HG02571 (cell line): Measurements from ENCODE around the gene CHRM1.

Experiments
- ATAC-seq: cut with Tn5 transposase; IDR thresholded peaks from one replicate; pipeline ENCODE4 v1.9.1; 2021; ENCODE audit warnings: mild to moderate bottlenecking, moderate library complexity; ENCODE audit not compliant: unreplicated experiment

CHRM1 gene

DNA sequence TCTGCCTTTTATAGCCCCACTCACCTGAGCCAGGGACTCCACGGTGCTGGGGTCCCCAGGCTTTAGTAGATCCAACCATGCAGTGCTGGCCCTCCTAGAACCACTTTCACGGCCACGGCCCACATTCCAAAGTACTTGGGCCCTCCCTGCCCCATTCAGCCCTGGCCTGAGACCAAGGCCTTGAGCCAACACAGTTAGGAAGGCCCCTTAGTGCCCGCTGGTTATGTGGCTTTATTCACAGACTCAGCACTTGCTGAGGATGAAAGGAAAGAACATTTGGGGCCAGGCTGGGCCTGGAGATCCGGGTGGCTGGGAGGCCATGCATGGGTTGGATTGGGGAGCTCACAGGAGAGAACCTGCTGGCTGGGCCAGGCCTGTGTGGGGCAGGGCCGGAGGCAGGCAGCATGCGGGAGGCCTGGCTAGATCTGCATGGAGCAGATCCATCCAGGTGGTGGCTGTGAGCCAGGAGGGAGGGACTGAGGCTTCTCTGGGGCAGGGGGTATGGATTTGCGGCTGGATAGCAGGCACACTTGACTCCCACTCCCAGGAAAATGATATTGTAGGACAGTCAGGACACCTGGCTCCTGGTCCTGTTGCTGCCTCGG, 12.6 kb downstream of the CHRM1 start:
- ATAC-seq, result no peak

- ATAC-seq, result no peak
Observed at GRCh38 chr11:62905927-62906531, 15.1 kb downstream of the CHRM1 start.

- no peak for ATAC-seq
Observed at GRCh38 chr11:62905296-62905695, 15.9 kb downstream of the CHRM1 start.

GRCh38 chr11:62902932-62903331, 18.2 kb downstream of the CHRM1 start:
- ATAC-seq, result no peak

DNA sequence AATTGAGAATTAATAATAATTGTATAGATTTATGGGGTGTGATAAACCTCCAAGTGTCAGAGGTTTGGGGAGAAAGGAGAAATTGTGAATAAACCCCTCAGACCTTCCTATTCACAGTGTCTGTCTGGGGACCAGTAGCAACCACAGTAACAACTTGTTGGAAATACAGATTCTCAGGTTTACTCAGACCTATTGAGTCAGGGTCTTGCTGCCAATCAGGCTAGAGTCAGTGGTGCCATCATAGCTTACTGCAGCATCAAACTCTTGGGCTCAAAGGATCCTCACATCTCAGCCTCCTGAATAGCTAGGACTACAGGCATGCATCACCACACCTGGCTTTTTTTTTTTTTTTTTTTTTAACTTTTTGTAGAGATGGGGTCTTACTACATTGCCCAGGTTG, 23.1 kb downstream of the CHRM1 start:
- no peak for ATAC-seq

DNA sequence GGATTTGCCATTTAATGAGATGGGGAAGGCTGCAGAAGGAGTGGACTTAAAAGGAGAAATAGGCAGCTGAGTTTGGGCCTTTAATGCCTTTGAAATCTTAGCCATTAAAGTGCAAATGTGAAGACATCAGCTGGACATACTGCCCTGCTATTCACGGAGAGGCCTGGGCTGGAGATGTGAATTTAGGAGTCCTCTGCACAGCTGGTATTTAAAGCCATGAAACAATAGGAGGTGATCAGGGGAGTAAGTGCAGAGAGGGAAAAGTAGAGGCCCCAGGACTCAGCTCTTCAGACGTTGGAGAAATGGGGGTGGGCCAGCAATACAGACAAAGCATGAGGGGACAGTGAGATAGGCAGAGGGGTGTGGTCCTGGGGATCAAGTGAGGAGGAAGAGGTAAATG, 23.9 kb downstream of the CHRM1 start:
- ATAC-seq, result no peak

- no peak for ATAC-seq
Observed at GRCh38 chr11:62896049-62896448, 25.1 kb downstream of the CHRM1 start.

DNA sequence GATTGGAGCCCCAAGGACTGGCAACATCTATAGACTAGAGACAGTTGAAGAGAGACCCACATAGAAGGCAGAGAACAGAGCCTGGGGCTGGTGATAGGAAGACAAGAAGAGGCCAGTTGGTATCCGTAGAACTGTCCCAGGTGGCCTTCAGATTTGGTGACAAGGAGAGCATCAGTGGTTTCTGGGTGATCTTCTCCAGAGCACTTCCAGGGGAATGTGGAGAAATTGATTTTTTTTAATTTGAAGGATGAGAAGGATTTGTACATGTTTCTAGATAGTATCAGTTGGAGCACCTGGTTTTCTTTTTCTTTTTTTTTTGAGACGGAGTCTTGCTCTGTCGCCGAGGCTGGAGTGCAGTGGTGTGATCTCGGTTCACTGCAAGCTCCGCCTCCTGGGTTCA, 25.7 kb downstream of the CHRM1 start:
- no peak for ATAC-seq

DNA sequence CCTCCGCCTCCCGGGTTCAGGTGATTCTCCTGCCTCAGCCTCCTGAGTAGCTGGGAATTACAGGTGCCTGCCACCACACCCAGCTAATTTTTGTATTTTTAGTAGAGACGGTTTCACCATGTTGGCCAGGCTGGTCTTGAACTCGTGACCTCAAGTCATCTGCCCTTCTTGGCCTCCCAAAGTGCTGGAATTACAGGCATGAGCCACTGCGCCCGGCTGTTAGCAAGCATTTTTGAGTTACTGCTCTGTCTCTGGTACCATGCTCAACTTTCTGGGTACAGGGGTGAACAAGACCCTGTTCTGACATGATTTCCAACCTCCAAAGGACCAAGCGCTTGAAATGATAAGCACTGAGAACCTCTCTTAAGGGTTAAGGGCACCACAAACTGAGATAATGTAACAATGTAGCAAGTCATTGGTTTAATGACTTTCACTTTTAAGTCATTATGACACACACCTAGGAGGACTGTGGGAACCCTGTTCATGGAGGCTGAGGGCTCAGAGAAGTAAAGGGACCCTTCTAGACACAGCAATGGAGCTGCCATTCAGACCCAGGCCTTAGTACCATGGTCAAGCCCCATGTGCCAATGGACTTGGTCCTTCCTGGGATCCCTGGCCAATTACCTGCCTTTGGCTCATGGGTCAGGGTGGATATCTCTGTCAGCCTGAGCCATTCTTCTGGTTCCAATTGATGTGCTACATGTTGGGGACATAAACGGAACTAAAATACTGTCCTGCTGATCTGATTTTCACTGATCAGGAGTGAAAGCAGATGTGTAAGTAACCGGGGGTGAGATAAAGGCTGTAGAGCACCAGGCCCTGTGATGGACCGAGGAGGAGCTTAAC, 28.9 kb downstream of the CHRM1 start:
- ATAC-seq, result no peak

DNA sequence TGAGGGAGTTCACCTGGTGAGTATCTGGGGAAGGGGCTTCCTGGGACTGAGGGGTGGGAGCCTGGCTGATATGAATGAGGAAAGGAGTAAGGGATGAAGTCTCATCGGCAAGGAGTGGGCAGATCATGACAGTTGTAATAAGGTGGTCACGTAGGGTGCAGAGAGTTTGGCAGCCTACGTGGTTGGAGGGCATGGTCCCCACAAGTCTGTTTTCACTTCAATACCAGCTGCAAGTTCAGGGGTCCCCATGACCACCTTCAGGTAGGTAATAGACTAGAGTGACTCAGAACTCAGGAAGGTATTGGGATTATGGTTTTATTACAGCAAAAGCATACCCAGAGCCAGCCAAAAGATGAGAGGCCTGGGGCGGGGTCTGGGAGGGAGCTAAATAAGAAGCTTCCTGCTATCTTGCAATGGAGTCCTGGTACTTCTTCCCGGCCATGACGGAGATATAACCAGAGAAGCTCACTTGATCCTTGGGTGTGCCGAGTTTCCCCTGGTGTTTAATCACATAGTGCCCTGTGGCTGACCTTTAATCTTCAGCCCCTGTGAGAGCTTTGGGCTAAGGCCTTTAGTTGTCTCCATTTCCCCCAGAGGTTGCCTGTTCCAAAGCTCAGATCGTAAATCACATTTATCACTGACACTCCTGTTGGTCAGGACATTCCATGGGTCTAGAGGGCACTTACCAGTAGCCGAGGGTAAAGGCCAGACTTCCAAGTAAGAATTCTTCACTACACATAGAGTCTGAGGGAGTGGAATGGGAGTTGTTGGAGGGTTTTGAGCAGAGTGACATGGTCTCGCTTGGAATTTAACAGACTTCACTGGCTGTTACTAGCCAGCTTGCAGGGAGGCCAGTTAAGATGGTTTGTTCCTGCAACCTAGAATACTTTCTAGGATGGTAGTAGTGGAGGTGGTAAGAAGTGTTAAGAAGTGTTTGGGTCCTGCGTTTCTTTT, 31.4 kb downstream of the CHRM1 start:
- no peak for ATAC-seq

GRCh38 chr11:62889126-62889483, 32.1 kb downstream of the CHRM1 start:
- ATAC-seq, result no peak

- ATAC-seq, result no peak
Observed at GRCh38 chr11:62888406-62888805, 32.8 kb downstream of the CHRM1 start.

DNA sequence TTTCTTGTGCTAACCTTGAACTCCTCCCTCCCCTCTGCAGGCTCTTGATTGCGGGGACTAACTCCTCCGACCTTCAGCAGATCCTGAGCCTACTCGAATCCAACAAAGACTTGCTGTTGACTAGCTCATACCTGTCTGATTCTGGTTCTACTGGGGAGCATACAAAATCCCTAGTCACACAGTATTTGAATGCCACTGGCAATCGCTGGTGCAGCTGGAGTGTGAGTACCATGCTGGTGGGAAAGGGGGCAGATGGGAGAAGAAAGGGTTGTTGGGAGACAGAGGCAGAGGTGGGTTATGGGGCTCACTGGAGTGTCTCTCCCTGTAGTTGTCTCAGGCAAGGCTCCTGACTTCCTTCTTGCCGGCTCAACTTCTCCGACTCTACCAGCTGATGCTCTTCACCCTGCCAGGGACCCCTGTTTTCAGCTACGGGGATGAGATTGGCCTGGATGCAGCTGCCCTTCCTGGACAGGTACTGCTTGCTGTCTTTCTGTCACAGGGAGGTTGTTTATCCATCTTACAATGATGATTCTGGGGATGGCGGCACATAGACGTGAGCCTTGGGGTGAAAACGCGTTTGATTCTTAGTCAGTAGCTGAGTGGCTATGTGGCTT, 35.9 kb downstream of the CHRM1 start:
- no peak for ATAC-seq

DNA sequence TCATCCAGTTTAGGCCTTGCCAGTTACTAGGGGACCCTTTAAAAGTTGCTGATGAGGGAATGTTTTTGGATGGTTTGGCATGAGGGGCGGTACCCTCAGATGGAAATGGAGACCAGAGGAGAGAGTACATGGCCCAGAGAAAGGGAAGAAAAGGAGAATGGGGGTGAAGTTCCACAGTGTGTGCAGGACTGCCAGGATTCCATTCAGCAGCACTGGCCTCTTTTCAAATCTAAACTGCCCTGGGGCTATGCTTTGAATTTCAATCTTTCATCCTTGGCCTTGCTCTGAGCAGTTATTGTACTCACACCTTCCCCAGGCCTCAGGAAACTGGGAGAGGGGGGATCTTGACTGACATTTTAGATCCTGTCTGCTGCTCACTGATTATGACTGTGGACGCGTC, 37.5 kb downstream of the CHRM1 start:
- ATAC-seq, result no peak

GRCh38 chr11:62882788-62883501, 38.2 kb downstream of the CHRM1 start:
- ATAC-seq, result no peak

DNA sequence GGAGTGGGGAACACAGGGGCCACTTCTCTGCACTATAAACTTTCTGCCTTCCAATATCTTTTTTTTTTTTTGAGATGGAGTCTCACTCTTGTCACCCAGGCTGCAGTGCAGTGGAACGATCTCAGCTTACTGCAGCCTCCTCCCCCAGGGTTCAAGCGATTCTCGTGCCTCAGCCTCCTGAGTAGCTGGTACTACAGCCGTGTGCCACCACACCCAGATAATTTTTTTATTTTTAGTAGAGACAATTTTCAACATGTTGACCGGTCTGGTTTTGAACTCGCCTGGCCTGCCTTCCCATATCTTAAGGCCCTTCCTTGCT, 38.8 kb downstream of the CHRM1 start:
- no peak for ATAC-seq

GRCh38 chr11:62881579-62882430, 39.4 kb downstream of the CHRM1 start:
- ATAC-seq, result peak; percentile 50

GRCh38 chr11:62880803-62881578, 40.2 kb downstream of the CHRM1 start, which contains the start of gene SLC3A2:
SLC3A2 (plus strand) TSS chr11:62880896; CDS start chr11:62881024, 128 bp downstream.
- peak; percentile 65 for ATAC-seq
